ENCODE data around the gene RARG.
A peak's percentile ranks its signal among the peaks of the same experiment; 100 is the strongest.
"Not testable (repeated sequence)": the region's sequence is repeated elsewhere in the genome, so short reads cannot be mapped to it uniquely, and the experiment has no call there.

RARG gene

GRCh38 chr12:53190108-53190729 lies 41.8 kb downstream of the RARG start:
- no peak for DNase-seq (ENCODE audit: low spot score)

- DNase-seq (ENCODE audit: low spot score) = no peak
Observed at GRCh38 chr12:53187145-53187899, 44.7 kb downstream of the RARG start.

GRCh38 chr12:53186745-53187144 lies 45.3 kb downstream of the RARG start:
- no peak for DNase-seq (ENCODE audit: low spot score)

GRCh38 chr12:53185582-53186153 lies 46.3 kb downstream of the RARG start:
- DNase-seq (ENCODE audit: low spot score) = no peak

GRCh38 chr12:53184828-53185227 lies 47.2 kb downstream of the RARG start:
- DNase-seq (ENCODE audit: low spot score) = no peak

- DNase-seq (ENCODE audit: low spot score) = no peak
Observed at GRCh38 chr12:53182903-53183302, 49.1 kb downstream of the RARG start.

- no peak for DNase-seq (ENCODE audit: low spot score)
Observed at GRCh38 chr12:53181935-53182334, 50.1 kb downstream of the RARG start.

GRCh38 chr12:53180931-53181645 lies 50.9 kb downstream of the RARG start:
- DNase-seq (ENCODE audit: low spot score) = peak; percentile 80

GRCh38 chr12:53180220-53180930 lies 51.6 kb downstream of the RARG start, which contains the start of the genes CSAD and ZNF740:
CSAD (minus strand) TSS chr12:53180925; CDS start chr12:53173470, 7,455 bp downstream.
ZNF740 (plus strand) TSS chr12:53180722; CDS start chr12:53181984, 1,262 bp downstream.
- DNase-seq (ENCODE audit: low spot score) = peak; percentile 98

GRCh38 chr12:53179687-53180219 lies 52.3 kb downstream of the RARG start:
- peak; percentile 30 for DNase-seq (ENCODE audit: low spot score)

- not testable (repeated sequence) for DNase-seq (ENCODE audit: low spot score)
Observed at GRCh38 chr12:53178803-53179202, 53.2 kb downstream of the RARG start.

GRCh38 chr12:53177447-53177846 lies 54.6 kb downstream of the RARG start:
- DNase-seq (ENCODE audit: low spot score) = not testable (repeated sequence)

- no peak for DNase-seq (ENCODE audit: low spot score)
Observed at GRCh38 chr12:53176750-53177149, 55.3 kb downstream of the RARG start.

- DNase-seq (ENCODE audit: low spot score) = no peak
Observed at GRCh38 chr12:53174881-53175491, 57.0 kb downstream of the RARG start.

GRCh38 chr12:53173085-53173715 lies 58.8 kb downstream of the RARG start:
- no peak for DNase-seq (ENCODE audit: low spot score)

- no peak for DNase-seq (ENCODE audit: low spot score)
Observed at GRCh38 chr12:53172352-53172751, 59.7 kb downstream of the RARG start.

GRCh38 chr12:53171725-53172329 lies 60.2 kb downstream of the RARG start:
- no peak for DNase-seq (ENCODE audit: low spot score)

GRCh38 chr12:53170876-53171724 lies 60.9 kb downstream of the RARG start:
- DNase-seq (ENCODE audit: low spot score) = no peak

GRCh38 chr12:53170215-53170614 lies 61.8 kb downstream of the RARG start:
- DNase-seq (ENCODE audit: low spot score) = no peak

Data from Ammon's horn (tissue), 1 donor.